ENCODE data around the gene CYB5B. TPM values are rescaled to one million over a fixed set of nuclear protein-coding genes. Genes with fewer than 3 reads are reported as not detected.

Gene CYB5B
- total RNA-seq, 4 donors from 2014 or later, result 30.3 to 60.5 (median 42.4) TPM

- intact Hi-C loops (cut with DNase I; ENCODE audit: low total_unique reads) (no loop called here), in situ Hi-C loops (cut with MboI; ENCODE audit: low pct_ligation_motif_present in 1 of 4, low pct_unique_long_range_greater_than_20kb in 1 of 4, low sequenced_read_pairs in 3 of 4) (loop anchor here in 1 of 4 donors (25.0 kb wide), 1 partner anchor 331 kb away; no protein-coding TSS in a partner anchor)
- 64 to 86% methylated on average over 2 of the region's 2 CpGs for WGBS, 2 donors (ENCODE audit: low coverage in 1 of 2)
- no peak overlapping the region for H3K4me3 ChIP-seq
- H3K27me3 ChIP-seq, result no peaks in the 10 kb centered on the region
- no peaks in the 10 kb centered on the region for H3K9me3 ChIP-seq
- TF ChIP-seq POLR2AphosphoS5 (IDR thresholded peaks at IDR 0.05) (no peak), CTCF (IDR thresholded peaks at IDR 0.05) (no peak), POLR2A (IDR thresholded peaks at IDR 0.05) (no peak), EP300 (IDR thresholded peaks at IDR 0.05; ENCODE audit: low read depth) (no peak)
- peaks cover 0 to 54% (median 21%) of the 10 kb centered on the region in 4 donors for H3K36me3 ChIP-seq
- H3K4me1 ChIP-seq, result peaks cover 9 to 22% (median 13%) of the 10 kb centered on the region in 4 donors
- no peak for DNase-seq
- no peak overlapping the region for H3K27ac ChIP-seq
These were observed 43.2 kb upstream of the CYB5B start for GRCh38 chr16:69381231-69381630.

DNA sequence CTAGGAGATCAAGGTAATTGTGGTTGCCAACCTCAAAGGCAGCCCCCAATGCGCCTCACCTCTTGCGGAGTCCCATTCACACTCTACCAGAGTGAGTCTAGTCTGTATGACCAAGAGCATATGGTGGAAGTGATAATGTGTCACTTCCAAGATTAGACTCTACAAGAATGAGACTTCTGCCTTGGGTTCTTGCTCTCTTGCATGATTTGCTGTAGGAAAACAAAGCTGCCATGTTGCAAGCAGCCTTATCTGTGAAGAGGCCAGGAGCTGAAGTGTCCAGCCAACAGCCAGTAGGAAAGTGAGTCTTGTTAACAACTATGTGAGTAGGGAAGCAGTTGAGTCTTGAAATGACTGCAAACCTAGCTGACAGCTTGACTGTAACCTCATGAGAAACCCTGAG, 42.0 kb upstream of the CYB5B start:
- H3K4me1 ChIP-seq, result peaks cover 9 to 25% (median 15%) of the 10 kb centered on the region in 4 donors
- intact Hi-C loops (cut with DNase I; ENCODE audit: low total_unique reads) (no loop called here), in situ Hi-C loops (cut with MboI; ENCODE audit: low pct_ligation_motif_present in 1 of 4, low pct_unique_long_range_greater_than_20kb in 1 of 4, low sequenced_read_pairs in 3 of 4) (loop anchor here in 1 of 4 donors (25.0 kb wide), 1 partner anchor 330 kb away; no protein-coding TSS in a partner anchor)
- no peak for DNase-seq
- H3K27me3 ChIP-seq, result no peaks in the 10 kb centered on the region
- H3K9me3 ChIP-seq, result no peaks in the 10 kb centered on the region
- no peak overlapping the region for H3K27ac ChIP-seq
- WGBS, 2 donors (ENCODE audit: low coverage in 1 of 2), result 100% methylated on average over 1 to 2 of the region's 2 CpGs
- no peak overlapping the region for H3K4me3 ChIP-seq
- H3K36me3 ChIP-seq, result peaks cover 0 to 53% (median 21%) of the 10 kb centered on the region in 4 donors
- TF ChIP-seq EP300 (IDR thresholded peaks at IDR 0.05; ENCODE audit: low read depth) (no peak), POLR2A (IDR thresholded peaks at IDR 0.05) (no peak), POLR2AphosphoS5 (IDR thresholded peaks at IDR 0.05) (no peak), CTCF (IDR thresholded peaks at IDR 0.05) (no peak)

DNA sequence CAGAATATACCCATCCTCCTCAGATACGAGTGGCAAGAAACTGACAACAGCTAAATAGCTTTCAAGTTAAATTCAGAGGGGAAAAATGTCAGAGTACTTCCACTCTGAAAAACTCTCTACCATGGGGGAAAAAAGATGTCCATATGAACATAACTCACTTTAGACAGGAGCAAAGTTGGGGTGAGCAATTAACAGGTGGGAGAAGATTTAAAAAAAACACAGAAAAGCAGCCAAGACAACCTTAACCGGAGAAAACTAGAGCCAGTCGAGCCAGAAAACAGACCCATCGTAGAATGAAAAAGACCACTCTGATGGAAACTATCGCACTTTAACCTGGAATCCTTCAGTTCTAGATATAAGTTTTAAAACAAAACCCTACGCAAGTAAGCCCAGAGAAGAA, 39.4 kb upstream of the CYB5B start:
- intact Hi-C loops (cut with DNase I; ENCODE audit: low total_unique reads), result no loop called here
- H3K27me3 ChIP-seq, result no peaks in the 10 kb centered on the region
- peaks cover 9 to 21% (median 15%) of the 10 kb centered on the region in 4 donors for H3K4me1 ChIP-seq
- no peaks in the 10 kb centered on the region for H3K9me3 ChIP-seq
- H3K4me3 ChIP-seq, result peak overlapping the region; percentile 47 to 82 (median 78)
- TF ChIP-seq POLR2A (IDR thresholded peaks at IDR 0.05) (no peak), EP300 (IDR thresholded peaks at IDR 0.05; ENCODE audit: low read depth) (no peak), CTCF (IDR thresholded peaks at IDR 0.05) (no peak), POLR2AphosphoS5 (IDR thresholded peaks at IDR 0.05) (no peak)
- 0 to 3% methylated on average over 4 to 6 of the region's 6 CpGs for WGBS, 2 donors (ENCODE audit: low coverage in 1 of 2)
- DNase-seq, result no peak
- peaks cover 0 to 30% (median 11%) of the 10 kb centered on the region in 4 donors for H3K36me3 ChIP-seq
- in situ Hi-C loops (cut with MboI; ENCODE audit: low pct_ligation_motif_present in 1 of 4, low pct_unique_long_range_greater_than_20kb in 1 of 4, low sequenced_read_pairs in 3 of 4), result loop anchor here in 1 of 4 donors (25.0 kb wide), 1 partner anchor 327 kb away; no protein-coding TSS in a partner anchor
- H3K27ac ChIP-seq, result peak overlapping the region; percentile 91 to 93 (median 92)

DNA sequence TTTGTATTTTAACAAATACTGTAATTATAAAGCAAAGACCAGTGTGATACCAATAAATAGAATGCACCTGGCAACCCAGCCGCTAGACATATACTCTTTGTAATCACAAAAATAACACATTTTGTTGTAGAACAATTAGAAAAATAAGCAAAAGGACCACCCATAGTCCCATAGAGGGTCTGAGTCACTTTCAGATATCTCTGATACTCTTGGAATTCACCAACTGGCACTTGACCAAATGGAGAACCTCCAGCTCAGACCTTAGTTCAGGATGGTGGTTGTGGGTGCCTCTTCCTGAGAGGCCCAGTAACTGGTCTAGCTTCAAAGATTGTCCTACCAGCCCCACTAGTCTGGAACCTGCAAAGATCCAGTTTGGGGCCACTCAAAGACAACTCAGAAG, 37.8 kb upstream of the CYB5B start:
- Histone ChIP-seq H3K9me3 (no peaks in the 10 kb centered on the region), H3K36me3 (peaks cover 0 to 24% (median 7%) of the 10 kb centered on the region in 4 donors), H3K27ac (peak overlapping the region in 2 of 4 donors; percentile 91 to 92), H3K4me1 (peaks cover 9 to 21% (median 15%) of the 10 kb centered on the region in 4 donors), H3K4me3 (no peak overlapping the region), H3K27me3 (no peaks in the 10 kb centered on the region)
- DNase-seq, result no peak
- intact Hi-C loops (cut with DNase I; ENCODE audit: low total_unique reads), result no loop called here
- no peak for TF ChIP-seq POLR2A (IDR thresholded peaks at IDR 0.05)
- no peak for TF ChIP-seq CTCF (IDR thresholded peaks at IDR 0.05)
- WGBS, 2 donors (ENCODE audit: low coverage in 1 of 2), result 46 to 79% methylated on average over 1 of the region's 1 CpG
- in situ Hi-C loops (cut with MboI; ENCODE audit: low pct_ligation_motif_present in 1 of 4, low pct_unique_long_range_greater_than_20kb in 1 of 4, low sequenced_read_pairs in 3 of 4), result loop anchor here in 1 of 4 donors (25.0 kb wide), 1 partner anchor 326 kb away; no protein-coding TSS in a partner anchor
